Measurements from ENCODE around the gene MAPKAPK3.

The MAPKAPK3 gene

DNA sequence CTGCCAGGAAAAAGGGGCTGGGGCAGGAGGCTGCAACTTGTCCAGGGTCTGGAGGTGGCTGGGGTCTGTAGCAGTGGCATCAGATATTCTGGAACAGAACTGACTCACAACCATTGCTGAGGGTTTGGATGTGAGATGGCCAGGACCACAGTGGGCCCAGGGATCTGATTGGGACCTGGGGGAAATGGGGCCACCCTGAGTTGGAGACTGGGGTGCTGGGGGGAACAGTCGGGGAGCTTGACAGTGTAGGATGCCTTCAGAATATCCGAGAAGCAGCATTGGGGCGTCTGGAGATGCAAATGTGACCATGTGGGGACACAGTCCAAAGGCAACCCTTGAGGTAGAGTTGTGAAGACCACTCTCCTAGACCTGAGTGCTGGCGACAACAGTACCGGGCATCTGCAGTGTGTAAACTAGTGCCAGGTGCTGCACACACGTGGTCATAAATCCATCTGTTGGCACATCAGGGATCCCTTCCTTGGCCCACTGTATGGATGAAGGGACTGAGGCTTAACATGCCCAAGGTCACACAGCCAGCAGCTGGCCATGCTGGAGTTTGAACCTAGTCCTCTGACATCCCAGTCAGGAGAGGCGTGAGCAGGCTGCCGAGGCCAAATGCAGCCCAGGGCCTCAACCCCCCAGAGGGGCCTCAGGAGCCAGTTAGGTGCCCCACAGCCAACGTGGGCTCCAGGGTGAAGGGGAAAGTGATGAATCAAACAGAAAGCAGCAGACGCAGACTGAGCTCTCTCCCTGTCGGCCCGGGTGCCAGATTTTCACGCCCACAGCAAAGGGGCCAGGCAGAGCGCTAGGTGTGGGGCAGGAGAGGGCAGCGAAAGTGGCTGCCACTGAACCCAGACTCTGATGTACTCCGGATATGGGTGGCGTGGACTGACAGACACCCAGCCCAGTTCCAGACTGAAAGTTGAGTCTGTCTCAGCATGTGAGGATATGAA, 28.9 kb upstream of the MAPKAPK3 start:
- TF ChIP-seq, protein P1, sequence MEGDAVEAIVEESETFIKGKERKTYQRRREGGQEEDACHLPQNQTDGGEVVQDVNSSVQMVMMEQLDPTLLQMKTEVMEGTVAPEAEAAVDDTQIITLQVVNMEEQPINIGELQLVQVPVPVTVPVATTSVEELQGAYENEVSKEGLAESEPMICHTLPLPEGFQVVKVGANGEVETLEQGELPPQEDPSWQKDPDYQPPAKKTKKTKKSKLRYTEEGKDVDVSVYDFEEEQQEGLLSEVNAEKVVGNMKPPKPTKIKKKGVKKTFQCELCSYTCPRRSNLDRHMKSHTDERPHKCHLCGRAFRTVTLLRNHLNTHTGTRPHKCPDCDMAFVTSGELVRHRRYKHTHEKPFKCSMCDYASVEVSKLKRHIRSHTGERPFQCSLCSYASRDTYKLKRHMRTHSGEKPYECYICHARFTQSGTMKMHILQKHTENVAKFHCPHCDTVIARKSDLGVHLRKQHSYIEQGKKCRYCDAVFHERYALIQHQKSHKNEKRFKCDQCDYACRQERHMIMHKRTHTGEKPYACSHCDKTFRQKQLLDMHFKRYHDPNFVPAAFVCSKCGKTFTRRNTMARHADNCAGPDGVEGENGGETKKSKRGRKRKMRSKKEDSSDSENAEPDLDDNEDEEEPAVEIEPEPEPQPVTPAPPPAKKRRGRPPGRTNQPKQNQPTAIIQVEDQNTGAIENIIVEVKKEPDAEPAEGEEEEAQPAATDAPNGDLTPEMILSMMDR (conservative IDR thresholded peaks at IDR 0.05; ENCODE audit: low read depth, low read length), result no peak
- Histone ChIP-seq H3K36me3 (ENCODE audit: insufficient read depth) (no peaks in the 10 kb centered on the region), H3K79me2 (ENCODE audit: insufficient read depth, low read depth) (no peaks in the 10 kb centered on the region), H3K4me3 (IDR thresholded peaks at IDR 0.05; ENCODE audit: insufficient read depth, low read depth, low read length) (no peak overlapping the region), H3K4me2 (no peak overlapping the region), H3K27me3 (ENCODE audit: insufficient read depth, low read depth) (no peaks in the 10 kb centered on the region), H3K27ac (no peak overlapping the region), H3K4me1 (ENCODE audit: low read depth, poor library complexity, severe bottlenecking) (peaks cover 11% of the 10 kb centered on the region), H3K9ac (no peak overlapping the region), H4K20me1 (ENCODE audit: insufficient read depth) (no peaks in the 10 kb centered on the region), H2AFZ (ENCODE audit: low read depth) (no peak overlapping the region)

DNA sequence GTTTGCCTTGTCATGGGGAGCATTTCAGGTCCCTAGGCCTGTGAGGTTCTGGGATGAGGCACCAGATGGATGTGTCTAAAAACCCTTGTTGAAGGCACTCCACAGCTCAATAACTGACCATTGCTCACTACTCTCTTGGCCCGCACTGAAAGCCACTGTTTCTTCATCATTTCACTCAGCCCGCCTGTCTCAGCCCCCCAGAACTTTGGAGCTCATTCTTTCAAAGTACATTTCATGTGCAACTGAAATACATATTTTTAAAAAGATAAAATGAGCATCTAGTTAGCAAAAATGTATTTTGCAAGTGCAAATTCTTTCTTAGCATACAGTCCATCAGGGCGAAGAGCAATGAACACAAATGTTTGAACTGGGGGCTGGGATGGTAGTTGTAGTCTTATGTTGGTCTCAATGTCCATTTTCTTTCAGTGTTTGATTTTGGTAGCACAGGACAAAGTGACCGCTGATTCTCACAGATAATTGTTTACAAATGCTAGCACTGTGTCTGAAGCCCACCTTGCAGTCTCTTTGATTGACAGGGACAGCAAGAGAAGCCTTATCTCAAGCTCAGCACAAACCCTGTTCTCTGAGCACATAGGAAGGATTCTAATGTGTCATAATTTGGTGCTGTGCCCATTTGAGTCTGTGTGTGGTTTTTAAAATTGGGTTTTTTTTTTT, 28.1 kb upstream of the MAPKAPK3 start:
- Histone ChIP-seq H3K4me1 (ENCODE audit: low read depth, poor library complexity, severe bottlenecking) (peaks cover 11% of the 10 kb centered on the region), H4K20me1 (ENCODE audit: insufficient read depth) (no peaks in the 10 kb centered on the region), H2AFZ (ENCODE audit: low read depth) (no peak overlapping the region), H3K27ac (no peak overlapping the region), H3K27me3 (ENCODE audit: insufficient read depth, low read depth) (no peaks in the 10 kb centered on the region), H3K79me2 (ENCODE audit: insufficient read depth, low read depth) (no peaks in the 10 kb centered on the region), H3K4me2 (no peak overlapping the region), H3K4me3 (IDR thresholded peaks at IDR 0.05; ENCODE audit: insufficient read depth, low read depth, low read length) (no peak overlapping the region), H3K9ac (no peak overlapping the region), H3K36me3 (ENCODE audit: insufficient read depth) (no peaks in the 10 kb centered on the region)
- TF ChIP-seq, protein P1 (conservative IDR thresholded peaks at IDR 0.05; ENCODE audit: low read depth, low read length), result no peak

DNA sequence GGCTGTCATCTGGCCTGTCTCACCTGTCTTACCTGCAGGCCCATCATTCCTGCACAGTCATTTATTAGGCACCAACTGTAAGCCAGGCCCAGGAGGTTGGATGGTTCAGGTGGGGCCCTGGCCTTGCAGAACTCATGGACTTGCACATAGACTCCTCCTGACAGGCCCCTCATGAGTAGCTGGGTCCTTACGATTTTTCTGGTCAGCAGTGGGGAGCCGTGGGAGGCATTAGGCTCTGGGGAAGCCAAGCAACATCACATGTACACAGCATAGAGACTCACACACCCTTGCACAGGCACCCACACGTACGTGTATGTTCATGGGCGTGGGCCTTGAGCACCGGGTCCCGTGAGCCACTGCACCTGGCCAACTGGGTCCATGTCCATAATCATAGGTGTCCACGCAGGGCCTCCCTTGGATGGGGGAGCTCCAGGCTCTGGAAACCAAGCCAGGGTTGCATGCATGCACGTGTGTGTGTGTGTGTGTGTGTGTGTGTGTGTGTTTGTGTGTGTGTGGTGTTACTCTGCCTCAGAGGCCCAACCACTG, 25.7 kb upstream of the MAPKAPK3 start:
- Histone ChIP-seq H3K9ac (no peak overlapping the region), H3K4me2 (no peak overlapping the region), H3K4me1 (ENCODE audit: low read depth, poor library complexity, severe bottlenecking) (peaks cover 11% of the 10 kb centered on the region), H3K4me3 (IDR thresholded peaks at IDR 0.05; ENCODE audit: insufficient read depth, low read depth, low read length) (no peak overlapping the region), H3K27me3 (ENCODE audit: insufficient read depth, low read depth) (no peaks in the 10 kb centered on the region), H3K27ac (no peak overlapping the region), H3K36me3 (ENCODE audit: insufficient read depth) (no peaks in the 10 kb centered on the region), H4K20me1 (ENCODE audit: insufficient read depth) (no peaks in the 10 kb centered on the region), H2AFZ (ENCODE audit: low read depth) (no peak overlapping the region), H3K79me2 (ENCODE audit: insufficient read depth, low read depth) (no peaks in the 10 kb centered on the region)
- TF ChIP-seq, protein P1 (conservative IDR thresholded peaks at IDR 0.05; ENCODE audit: low read depth, low read length), result no peak

DNA sequence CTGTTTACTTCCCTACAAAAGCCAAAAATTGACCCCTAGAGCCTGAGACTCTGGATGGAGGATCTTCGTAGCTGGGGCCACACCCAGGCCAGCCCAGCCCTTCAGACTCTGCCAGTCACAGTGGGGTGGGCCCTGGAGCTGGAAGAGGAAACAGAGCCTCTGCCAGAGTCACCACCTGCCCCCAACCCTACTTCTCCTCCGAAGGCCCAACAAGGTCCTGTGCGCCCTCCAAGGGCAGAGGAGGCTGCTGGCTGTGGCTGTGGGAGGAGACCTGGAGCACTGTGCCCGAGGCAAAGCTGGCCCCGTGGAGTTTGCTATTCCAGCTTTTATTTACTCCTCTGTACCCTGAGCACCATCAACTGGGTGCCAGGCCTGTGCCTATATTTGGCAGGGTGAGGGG, 24.4 kb upstream of the MAPKAPK3 start:
- Histone ChIP-seq H2AFZ (ENCODE audit: low read depth) (no peak overlapping the region), H3K36me3 (ENCODE audit: insufficient read depth) (no peaks in the 10 kb centered on the region)

More for the DNA sequence above, 24.4 kb upstream of the MAPKAPK3 start:
- Histone ChIP-seq H3K4me1 (ENCODE audit: low read depth, poor library complexity, severe bottlenecking) (peaks cover 11% of the 10 kb centered on the region), H3K9ac (no peak overlapping the region), H4K20me1 (ENCODE audit: insufficient read depth) (no peaks in the 10 kb centered on the region), H3K4me3 (IDR thresholded peaks at IDR 0.05; ENCODE audit: insufficient read depth, low read depth, low read length) (no peak overlapping the region), H3K4me2 (no peak overlapping the region), H3K27me3 (ENCODE audit: insufficient read depth, low read depth) (no peaks in the 10 kb centered on the region), H3K79me2 (ENCODE audit: insufficient read depth, low read depth) (no peaks in the 10 kb centered on the region), H3K27ac (no peak overlapping the region)
- TF ChIP-seq, protein P1 (conservative IDR thresholded peaks at IDR 0.05; ENCODE audit: low read depth, low read length), result no peak

Data from KMS-11 (cell line).